ENCODE results near the gene SYT15B. TPM values are rescaled to one million over a fixed set of nuclear protein-coding genes. Genes with fewer than 3 reads are reported as not detected.
"Not testable (repeated sequence)": the region's sequence is repeated elsewhere in the genome, so short reads cannot be mapped to it uniquely, and the experiment has no call there.

Gene SYT15B
- total RNA-seq, 2 donors from 2014 or later, result 0.11 to 0.37 TPM

DNA sequence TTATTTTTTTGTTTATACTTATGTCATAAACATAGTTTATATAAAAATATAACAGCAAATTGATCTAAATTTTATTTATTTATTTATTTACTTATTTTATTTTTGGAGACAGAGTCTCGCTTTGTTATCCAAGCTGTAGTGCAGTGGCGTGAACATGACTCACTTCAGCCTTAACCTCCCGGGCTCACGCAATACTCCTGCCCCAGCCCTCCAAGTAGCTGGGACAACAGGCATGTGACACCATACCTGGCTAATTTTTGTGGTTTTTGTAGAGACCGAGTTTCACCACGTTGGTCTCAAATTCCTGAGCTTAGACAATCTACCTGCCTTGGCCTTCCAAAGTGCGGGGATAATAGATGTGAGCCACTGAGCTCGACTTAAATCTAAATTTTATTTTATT is 13.0 kb downstream of the SYT15B start:
- H3K4me1 Mint-ChIP-seq; H3K27ac Mint-ChIP-seq; H3K4me3 Mint-ChIP-seq; H3K27me3 Mint-ChIP-seq; H3K9me3 Mint-ChIP-seq; ATAC-seq (replicated peaks); H3K36me3 Mint-ChIP-seq (ENCODE audit: low read depth): not testable (repeated sequence)

DNA sequence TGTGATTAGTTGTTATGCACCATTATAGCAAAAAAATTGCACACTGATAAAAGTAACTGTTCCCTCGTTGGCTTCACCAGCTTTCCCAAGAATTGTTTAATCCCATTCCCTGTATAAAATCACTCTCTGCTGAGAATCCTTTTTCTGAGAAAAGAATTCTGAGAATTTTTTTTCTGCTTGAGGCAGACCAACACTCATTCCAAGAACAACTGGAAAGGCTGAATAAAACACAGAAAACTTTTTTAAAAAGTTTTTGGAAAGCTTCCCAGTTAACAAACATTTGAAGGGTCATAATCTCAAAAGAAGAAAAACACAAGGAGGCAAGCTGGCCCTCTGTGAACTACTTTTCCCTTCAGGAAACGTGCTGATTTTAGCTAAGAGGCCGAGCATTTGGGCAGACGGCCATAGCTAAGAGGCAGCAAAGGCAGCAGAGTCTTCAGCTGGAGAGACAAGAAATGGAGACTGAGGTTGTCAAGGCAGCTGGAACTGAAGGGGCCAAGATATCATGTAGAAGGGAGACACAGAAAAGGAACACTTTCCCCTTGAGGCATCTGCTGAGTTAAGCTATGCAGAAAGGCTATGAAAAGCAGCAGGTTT is 16.5 kb downstream of the SYT15B start:
- H3K4me1 Mint-ChIP-seq; H3K36me3 Mint-ChIP-seq (ENCODE audit: low read depth); H3K27me3 Mint-ChIP-seq; H3K4me3 Mint-ChIP-seq; H3K9me3 Mint-ChIP-seq; H3K27ac Mint-ChIP-seq; ATAC-seq (replicated peaks): not testable (repeated sequence)

DNA sequence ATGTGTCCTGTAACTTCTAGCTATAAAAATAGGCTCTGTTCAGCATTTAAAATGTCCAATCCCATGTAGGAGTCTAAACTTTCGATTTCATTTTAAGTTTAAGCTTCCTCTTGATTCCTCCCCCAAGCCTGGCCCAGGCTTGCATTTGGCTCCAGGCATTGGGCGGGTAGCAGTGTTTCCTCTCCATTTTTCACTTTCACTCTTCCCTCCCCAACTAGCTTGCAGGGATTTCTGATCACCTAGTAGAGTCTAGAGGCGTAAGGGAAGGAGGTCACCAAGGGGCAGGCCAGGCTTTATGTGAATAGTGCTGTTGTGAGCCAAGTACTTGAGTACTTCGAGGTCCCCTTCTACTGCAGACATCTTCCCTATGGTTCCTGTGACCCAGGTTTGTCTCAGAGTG is 18.5 kb downstream of the SYT15B start:
- H3K4me3 Mint-ChIP-seq; H3K4me1 Mint-ChIP-seq; H3K9me3 Mint-ChIP-seq; H3K27me3 Mint-ChIP-seq; H3K36me3 Mint-ChIP-seq (ENCODE audit: low read depth); H3K27ac Mint-ChIP-seq; ATAC-seq (replicated peaks): not testable (repeated sequence)

DNA sequence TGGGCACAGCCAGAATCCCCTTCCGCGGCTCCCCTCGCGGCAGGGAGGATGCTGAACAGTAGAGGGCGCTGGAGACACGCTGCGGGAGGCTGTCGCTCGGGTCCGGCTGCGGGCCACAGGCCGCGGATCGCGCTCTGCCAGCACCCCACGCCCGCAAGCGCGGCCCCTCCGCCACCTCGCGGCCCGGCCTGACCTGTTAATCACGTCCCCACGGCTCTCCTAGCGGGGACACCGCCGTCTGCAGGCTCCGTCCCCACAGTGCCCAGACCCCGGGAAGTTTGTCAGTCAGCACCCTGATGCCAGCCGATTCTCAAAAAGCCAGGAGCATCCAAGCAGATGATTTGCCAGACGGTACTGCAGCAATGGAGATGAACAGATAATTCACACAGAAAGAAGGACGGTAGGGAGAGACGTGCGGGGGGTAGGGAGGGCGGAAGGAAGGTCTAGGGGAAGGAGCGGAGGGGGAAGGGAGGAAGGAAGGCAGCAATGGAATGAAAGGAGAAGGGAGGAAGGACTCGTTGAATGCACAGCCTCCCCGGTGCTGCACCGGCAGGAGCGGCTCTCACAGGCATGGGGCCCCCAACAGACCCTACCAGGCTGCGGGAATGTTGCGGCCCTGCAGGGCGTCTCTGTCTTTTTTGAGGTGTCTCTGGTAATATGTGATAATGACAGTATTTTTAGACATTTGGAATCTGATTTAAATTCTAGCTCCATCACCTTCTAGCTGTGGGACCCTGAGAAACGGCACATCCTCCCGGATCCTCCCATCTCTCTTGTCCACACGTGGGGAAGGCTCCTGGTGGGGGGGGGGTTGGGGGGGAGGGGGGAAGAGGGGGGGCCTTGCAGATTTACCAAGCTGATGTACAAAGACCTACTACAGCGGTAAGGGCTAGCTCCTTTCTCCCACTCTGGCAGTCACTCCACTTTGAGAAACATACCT is 19.5 kb downstream of the SYT15B start:
- not testable (repeated sequence) for H3K9me3 Mint-ChIP-seq; H3K36me3 Mint-ChIP-seq (ENCODE audit: low read depth)
- H3K4me3 Mint-ChIP-seq, result peak overlapping the region; percentile 32

DNA sequence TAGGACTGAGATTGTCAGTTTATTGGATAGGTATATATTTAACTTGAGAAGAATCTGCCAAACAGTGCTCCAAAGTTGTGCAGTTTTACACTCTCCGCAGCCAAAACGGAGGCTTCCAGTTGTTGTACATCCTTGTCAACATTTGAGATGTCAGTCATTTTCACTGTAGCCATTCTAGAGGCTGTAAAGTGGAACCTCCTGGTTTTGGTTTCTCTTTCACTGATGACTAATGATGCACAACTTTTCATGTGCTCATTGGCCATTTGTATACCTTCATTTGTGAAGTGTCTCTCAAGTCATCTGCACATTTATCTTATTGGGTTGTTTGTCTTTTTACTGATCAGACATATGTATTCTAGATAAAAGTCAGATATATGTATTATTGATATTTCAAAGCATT is 22.5 kb downstream of the SYT15B start:
- H3K27ac Mint-ChIP-seq; H3K4me3 Mint-ChIP-seq; H3K4me1 Mint-ChIP-seq; H3K36me3 Mint-ChIP-seq (ENCODE audit: low read depth); H3K27me3 Mint-ChIP-seq; H3K9me3 Mint-ChIP-seq: not testable (repeated sequence)
- peak; percentile 82 for ATAC-seq (replicated peaks)

More for the DNA sequence above, 19.5 kb downstream of the SYT15B start:
- not testable (repeated sequence) for H3K4me1 Mint-ChIP-seq, H3K27me3 Mint-ChIP-seq, H3K27ac Mint-ChIP-seq
- peak; percentile 87 for ATAC-seq (replicated peaks)

DNA sequence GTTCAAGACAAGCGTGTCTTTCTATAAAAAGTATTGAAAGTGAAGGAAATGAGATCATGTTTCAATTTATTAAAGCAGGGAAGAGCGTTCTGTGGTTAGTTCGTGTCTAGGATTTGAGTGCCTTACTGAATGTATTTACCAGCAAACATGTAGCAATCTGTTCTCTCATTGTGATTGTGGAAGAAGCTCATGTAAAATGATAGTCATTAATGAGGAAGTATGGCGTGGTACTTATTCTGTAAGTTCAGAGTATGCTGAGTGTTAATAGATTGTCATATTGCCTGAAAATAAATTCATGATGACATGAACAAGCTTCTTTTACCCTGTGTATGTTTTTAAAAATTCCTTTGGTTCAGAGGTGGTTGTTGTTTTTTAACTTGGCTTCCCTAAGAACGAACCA is 32.5 kb downstream of the SYT15B start:
- H3K4me1 Mint-ChIP-seq; ATAC-seq (replicated peaks); H3K27me3 Mint-ChIP-seq; H3K27ac Mint-ChIP-seq; H3K36me3 Mint-ChIP-seq (ENCODE audit: low read depth); H3K9me3 Mint-ChIP-seq; H3K4me3 Mint-ChIP-seq: not testable (repeated sequence)

DNA sequence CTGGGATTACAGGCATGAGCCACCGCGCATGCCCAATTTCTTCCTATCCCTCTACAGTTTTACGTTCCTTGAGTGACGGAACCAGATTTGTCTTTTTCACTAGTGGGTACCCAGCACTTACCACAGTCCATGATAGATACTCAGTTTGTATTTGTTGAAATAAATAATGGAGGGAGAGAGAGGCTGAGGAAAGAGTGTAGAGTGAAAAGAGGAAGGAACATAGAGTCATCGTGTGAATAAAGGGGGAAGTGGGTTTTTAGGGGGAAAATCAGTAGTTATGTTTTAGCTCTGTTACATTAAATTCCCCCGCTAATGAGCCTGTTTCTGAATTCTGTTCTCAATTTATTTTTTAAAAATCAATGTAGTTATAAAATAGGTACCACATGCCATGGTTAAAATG is 37.7 kb downstream of the SYT15B start:
- H3K9me3 Mint-ChIP-seq; H3K36me3 Mint-ChIP-seq (ENCODE audit: low read depth); H3K4me1 Mint-ChIP-seq; H3K27me3 Mint-ChIP-seq; H3K27ac Mint-ChIP-seq; ATAC-seq (replicated peaks); H3K4me3 Mint-ChIP-seq: not testable (repeated sequence)

DNA sequence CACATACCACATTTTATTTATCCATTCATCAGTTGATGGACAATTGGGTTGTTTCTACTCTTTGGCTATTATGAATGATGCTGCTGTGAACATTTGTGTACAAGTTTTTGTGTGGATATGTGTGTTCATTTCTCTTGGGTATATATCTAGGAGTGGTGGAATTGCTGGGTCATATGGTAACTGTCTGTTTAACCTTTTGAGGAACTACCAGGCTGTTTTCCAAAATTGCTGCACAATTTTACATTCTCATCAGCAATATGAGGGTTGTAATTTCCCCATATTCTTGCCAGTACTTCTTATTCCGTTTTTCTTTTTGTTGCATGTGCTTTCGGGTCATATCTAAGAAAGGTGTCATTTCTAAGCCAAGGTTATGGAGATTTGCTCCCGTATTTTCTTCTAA is 38.3 kb downstream of the SYT15B start:
- ATAC-seq (replicated peaks), result not testable (repeated sequence)

DNA sequence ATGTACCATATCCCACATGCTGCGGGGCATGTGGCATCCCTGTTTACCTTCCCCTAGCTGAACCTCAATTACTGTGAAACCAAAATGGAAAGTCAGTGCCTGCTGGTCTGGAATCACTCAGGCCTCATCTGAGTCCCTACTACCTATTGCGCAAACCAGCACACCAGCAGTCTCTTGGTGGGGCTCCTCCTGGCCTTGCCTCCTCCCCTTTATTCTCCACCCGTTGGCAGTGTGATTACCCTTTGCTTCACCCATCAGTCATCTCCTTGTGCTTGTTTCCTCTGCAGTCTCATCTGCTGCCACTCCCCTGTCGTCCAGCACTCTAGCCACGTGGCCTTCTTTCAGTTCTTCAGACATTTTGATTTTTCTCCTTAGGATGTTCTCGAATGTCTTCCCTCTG is 39.3 kb downstream of the SYT15B start:
- not testable (repeated sequence) for H3K27me3 Mint-ChIP-seq; H3K27ac Mint-ChIP-seq; H3K36me3 Mint-ChIP-seq (ENCODE audit: low read depth); H3K4me3 Mint-ChIP-seq; H3K4me1 Mint-ChIP-seq; H3K9me3 Mint-ChIP-seq; ATAC-seq (replicated peaks)

More for the DNA sequence above, 38.3 kb downstream of the SYT15B start:
- not testable (repeated sequence) for H3K4me3 Mint-ChIP-seq; H3K27ac Mint-ChIP-seq; H3K27me3 Mint-ChIP-seq; H3K9me3 Mint-ChIP-seq; H3K4me1 Mint-ChIP-seq; H3K36me3 Mint-ChIP-seq (ENCODE audit: low read depth)

DNA sequence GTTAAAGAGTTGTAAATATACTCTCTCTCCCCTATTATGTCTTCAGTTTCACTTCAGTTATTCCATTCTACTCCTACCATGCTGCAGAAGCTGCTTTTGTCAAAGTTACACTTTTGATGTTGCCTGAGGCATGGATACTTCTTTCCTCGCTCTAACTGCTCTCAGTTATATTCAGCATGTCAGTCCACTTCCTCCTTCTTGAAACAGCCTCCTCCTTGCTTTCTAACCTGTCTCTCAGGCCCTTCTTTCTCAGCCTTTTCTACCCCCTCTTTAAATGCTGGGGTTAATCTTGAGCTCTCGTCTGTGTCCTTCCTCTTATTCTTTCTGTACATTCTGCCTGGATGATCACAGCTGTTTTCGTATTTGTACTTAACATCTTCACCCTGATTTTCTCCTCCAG is 40.0 kb downstream of the SYT15B start:
- not testable (repeated sequence) for H3K27ac Mint-ChIP-seq; H3K4me1 Mint-ChIP-seq; ATAC-seq (replicated peaks); H3K36me3 Mint-ChIP-seq (ENCODE audit: low read depth); H3K27me3 Mint-ChIP-seq; H3K4me3 Mint-ChIP-seq; H3K9me3 Mint-ChIP-seq

DNA sequence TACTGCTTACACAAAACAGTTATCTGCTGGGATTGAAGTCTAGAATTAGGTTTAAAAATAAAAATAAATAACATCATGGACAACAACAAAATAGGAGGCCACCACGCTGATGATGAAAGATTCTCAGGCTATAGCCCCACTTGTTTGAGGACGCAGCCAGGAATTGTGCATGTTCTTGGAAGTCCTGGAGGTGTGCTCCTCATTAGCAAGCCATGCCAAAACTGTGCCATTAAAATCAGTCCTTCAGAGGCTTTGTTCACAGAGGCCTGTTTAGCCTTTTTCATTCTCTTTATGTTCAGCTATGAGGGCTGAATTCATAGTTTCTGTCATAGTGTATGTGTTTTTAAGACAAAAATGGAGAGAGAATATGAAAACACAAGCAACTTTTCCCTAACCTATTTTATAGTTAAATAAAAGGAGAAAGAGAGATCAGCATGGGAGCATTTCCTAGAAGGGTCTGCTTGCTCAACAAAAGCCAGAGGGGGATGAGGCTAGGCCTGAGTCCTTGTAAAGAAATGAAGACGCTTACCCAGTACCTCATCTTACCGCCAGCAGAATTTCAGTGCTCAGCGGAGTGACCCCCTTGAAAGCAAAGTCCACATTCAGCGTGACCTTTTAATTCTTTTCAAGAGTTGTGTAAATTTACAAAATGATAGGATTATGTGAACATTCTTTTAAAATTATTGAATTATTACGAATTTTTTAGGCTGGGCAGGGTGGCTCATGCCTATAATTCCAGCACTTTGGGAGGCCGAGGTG is 46.2 kb downstream of the SYT15B start:
- H3K9me3 Mint-ChIP-seq, result not testable (repeated sequence)

More for the DNA sequence above, 46.2 kb downstream of the SYT15B start:
- not testable (repeated sequence) for ATAC-seq (replicated peaks); H3K27me3 Mint-ChIP-seq; H3K36me3 Mint-ChIP-seq (ENCODE audit: low read depth); H3K4me3 Mint-ChIP-seq; H3K27ac Mint-ChIP-seq; H3K4me1 Mint-ChIP-seq

Other genes starting within 250 kb of the SYT15B start
- gene AGAP9, start 240.0 kb downstream of the SYT15B start, total RNA-seq, result 1 to 10 TPM; 2.9 to 4.8 TPM
- gene NPY4R2, start 155.1 kb upstream of the SYT15B start, total RNA-seq, result not detected
- not detected for gene FAM25C, start 236.2 kb upstream of the SYT15B start, total RNA-seq